GM21515 (cell line): ENCODE results near the gene UAP1L1.
A peak's percentile ranks its signal among the peaks of the same experiment; 100 is the strongest.
"Not testable (repeated sequence)": the region's sequence is repeated elsewhere in the genome, so short reads cannot be mapped to it uniquely, and the experiment has no call there.

Experiments used
- ATAC-seq: cut with Tn5 transposase; IDR thresholded peaks from one replicate; pipeline ENCODE4 v1.9.1; 2021; ENCODE audit not compliant: unreplicated experiment

Gene UAP1L1, protein sequence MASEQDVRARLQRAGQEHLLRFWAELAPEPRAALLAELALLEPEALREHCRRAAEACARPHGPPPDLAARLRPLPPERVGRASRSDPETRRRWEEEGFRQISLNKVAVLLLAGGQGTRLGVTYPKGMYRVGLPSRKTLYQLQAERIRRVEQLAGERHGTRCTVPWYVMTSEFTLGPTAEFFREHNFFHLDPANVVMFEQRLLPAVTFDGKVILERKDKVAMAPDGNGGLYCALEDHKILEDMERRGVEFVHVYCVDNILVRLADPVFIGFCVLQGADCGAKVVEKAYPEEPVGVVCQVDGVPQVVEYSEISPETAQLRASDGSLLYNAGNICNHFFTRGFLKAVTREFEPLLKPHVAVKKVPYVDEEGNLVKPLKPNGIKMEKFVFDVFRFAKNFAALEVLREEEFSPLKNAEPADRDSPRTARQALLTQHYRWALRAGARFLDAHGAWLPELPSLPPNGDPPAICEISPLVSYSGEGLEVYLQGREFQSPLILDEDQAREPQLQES

DNA sequence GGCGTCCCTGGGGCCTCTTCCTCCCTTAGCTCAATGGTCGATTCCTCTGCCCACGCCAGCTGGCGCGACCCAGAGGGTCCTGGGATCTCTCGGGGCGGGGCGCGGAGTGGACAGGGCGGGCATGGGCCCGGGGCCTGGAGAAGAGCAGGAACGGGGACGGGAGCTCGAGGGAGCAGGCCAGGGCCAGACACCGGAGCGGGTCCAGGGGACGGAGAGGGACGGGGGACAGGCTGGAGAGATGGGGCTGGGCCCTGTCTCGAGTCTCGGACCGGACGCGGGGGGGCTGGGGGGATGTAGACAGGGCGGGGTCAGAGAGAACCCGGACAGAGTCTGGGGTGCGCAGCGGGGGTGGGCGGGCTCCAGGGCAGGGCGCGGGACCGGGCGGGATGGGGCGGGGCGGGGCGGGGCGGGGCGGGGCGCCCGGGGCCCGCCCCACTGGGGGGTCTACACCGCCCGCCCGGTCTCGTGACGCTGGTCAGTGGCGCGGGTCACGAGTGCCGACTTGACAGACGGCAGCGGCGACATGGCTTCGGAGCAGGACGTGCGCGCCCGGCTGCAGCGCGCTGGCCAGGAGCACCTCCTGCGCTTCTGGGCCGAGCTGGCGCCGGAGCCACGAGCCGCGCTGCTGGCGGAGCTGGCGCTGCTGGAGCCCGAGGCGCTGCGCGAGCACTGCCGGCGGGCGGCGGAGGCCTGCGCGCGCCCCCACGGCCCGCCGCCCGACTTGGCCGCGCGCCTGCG lies at the start of gene UAP1L1:
Gene UAP1L1 (plus strand): TSS at position 508 of the 738 bp plus-strand sequence. CDS start 16 bp downstream, at position 524.
- ATAC-seq: no peak

DNA sequence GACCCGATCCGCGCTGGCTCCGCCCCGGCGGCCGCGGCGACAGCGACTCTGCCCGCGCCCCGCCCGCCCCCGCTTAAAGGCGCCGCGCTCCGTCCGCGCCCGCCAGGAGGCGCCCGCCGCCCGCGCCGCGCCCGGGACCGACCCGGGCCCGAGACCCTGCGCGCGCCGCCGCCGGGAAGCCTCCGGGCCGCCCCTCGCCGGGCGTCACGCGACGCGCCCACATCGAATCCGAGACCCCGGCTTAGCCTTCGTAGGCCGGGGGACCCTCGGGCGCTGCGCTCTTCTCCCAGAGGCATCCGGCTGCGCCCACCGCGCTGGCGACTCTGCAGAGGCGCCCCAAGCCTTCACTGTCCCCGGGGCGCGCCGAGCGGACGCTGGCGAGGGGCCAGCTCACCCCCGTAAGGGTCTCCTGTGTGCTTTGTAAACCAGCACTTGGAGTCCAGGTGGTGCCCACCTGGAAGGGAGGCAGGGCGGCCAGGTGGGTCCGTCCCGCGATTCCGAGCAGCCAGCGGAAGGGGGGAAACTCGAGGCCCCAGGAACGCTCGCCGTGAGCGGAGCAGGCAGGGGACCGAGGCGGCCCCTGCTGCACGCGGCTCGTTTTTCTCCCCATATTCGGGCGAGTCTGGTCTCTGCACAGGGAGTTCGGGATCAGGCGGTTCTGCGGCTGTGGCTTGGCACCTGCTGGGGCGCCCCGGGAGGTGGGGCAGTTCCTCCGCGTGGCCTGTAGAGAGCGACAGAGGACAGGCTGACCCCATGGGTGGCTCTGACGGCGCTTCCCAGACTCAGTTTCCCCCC lies 48.9 kb upstream of the UAP1L1 start:
- no peak for ATAC-seq

DNA sequence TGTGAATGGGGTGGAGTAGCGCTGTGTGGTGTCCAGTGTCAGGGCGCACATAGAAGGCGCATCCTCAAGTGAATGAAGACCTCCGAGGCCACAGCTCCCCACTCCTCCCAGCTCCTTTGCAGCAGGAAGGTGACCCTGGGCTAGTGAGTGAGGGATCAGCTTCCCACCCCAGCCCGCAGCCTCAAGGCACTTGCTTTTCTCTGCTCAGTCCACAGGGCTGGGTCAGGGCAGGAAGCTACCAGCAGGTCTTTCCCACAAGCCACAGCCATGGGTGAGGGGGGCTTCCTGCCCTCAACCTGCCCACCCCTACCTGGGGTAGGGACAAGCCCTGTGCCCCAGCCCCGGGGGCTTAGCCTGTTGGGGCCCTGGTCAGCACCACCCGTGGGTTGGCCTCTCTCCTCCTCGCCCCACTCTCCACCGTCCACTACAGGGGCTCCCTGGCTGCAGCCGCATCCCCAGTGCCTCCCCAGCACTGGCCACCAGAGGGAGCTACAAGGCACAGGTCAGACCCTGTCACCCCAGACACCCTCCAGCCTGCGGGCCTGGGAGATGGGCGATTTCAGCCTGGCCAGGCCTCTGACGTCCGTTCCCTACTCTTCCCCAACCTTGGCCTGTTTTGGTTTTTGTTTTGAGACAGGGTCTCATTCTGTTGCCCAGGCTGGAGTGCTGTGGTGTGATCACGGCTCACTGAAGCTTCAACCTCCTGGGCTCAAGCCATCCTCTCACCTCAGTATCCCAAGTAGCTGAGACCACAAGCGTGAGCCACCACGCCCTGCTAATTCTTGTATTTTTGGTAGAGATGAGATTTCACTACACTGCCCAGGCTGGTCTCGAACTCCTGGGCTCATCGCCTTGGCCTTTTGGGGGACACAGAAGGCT lies 48.0 kb upstream of the UAP1L1 start:
- no peak for ATAC-seq

DNA sequence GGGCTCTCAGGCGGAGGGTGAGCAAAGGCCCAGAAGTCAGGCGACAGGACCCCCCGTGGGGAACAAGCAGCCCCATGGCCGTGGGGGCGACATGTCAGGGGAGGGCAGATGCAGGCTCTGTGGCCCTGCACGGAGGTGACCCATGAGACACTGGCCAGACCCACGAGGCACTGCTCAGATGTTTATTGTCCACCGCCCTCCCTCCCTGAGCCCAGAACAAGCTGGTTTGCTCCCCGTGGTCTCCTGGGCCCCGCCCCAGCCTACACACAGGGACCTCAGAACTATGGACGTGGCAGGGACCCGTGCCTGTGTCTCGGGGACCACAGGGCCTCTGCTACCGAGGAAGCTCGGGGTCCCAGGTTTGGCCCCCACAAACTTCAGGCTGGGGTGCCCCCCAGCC lies 47.3 kb upstream of the UAP1L1 start:
- ATAC-seq: no peak

DNA sequence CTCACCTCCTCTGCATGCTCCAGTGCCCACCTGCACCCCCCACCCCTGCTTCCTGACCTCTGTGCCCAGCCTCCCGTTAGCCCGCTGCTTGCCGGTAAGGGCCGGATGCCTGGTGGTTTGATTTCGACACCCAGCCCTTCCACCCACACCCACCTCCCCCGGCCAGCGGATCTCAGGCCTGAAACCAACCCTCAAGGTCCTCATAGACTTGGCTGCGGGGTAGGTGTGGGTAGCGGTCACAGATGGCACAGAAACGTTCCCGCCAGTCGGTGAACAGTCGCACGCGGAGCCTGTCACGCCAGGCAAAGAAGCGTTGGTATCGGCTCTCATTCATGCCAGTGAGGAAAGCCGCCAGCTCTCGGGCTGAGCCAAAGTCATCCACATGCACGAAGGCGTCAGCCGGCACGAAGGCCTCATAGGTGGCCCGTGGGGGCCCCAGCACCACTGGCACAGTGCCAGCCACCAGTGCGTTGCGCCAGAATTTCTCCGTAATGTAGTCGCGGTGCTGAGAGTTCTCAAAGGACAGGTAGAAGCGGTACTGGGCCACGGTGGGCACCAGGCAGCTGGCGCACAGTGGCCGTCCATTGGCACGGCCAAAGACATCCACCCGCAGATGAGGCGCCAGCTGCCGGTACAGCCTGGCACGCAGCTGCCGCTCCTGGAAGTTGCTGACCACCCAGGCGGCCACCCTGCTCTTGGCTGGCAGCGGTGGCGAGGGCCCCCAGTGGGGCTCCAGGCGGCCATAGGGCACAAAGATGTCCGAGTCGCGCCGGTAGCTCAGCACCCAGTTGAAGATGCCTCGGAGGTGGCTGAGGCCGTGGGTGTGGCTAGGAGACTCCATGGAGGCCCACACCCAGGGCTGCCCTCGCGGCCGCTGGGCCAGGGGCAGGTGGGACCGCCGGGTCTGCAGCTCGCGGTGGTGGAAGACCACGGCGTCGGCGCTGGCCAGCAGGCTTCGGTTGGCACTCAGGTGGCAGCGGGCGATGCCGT lies 46.5 kb upstream of the UAP1L1 start:
- ATAC-seq: no peak

- no peak for ATAC-seq
Observed at GRCh38 chr9:137031904-137032640, 45.2 kb upstream of the UAP1L1 start, which contains the start of gene FUT7. TSS of gene FUT7 (minus strand) at chr9:137032088. CDS start at chr9:137031991, 97 bp downstream.

- no peak for ATAC-seq
Observed at GRCh38 chr9:137032858-137033257, 44.5 kb upstream of the UAP1L1 start.

DNA sequence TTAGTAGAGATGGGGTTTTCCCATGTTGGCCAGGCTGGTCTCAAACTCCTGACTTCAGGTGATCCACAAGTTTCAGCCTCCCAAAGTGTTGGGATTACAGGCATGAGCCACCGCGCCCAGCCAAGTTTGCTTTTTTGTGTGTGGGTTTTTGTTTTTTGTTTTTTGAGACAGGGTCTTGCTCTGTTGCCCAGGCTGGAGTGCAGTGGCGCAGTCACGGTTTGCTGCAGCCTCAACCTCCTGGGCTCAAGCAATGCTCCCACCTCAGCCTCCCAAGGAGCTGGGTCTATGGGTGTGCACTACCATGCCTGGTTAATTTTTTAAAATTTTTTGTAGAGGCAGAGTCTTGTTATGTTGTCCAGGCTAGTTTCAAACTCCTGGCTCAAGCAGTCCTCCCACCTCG lies 43.8 kb upstream of the UAP1L1 start:
- ATAC-seq: not testable (repeated sequence)

- ATAC-seq: no peak
Observed at GRCh38 chr9:137034039-137034708, 43.1 kb upstream of the UAP1L1 start.

- ATAC-seq: peak; percentile 58
Observed at GRCh38 chr9:137034709-137035506, 42.4 kb upstream of the UAP1L1 start.

DNA sequence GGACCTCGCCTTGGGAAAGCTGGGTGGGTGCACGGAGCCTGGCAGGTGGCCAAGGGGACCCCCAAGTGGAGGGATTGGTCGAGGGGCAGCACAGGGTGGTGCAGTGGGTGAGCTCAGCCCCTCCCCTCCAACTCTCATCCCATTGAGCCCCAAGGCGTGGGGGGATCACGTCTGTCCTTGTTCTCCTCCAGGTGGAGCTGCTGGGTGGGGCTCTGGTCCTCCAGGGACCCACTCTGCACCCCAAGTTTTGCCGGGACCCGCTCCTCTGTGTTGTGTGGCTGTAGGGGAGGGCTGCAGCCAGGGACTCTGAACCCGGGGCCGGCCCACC lies 41.8 kb upstream of the UAP1L1 start:
- ATAC-seq: no peak

GRCh38 chr9:137035937-137036336 lies 41.4 kb upstream of the UAP1L1 start:
- no peak for ATAC-seq

- no peak for ATAC-seq
Observed at GRCh38 chr9:137037035-137037434, 40.3 kb upstream of the UAP1L1 start.

- ATAC-seq: no peak
Observed at GRCh38 chr9:137037483-137037882, 39.8 kb upstream of the UAP1L1 start.

- no peak for ATAC-seq
Observed at GRCh38 chr9:137038916-137039315, 38.4 kb upstream of the UAP1L1 start.

DNA sequence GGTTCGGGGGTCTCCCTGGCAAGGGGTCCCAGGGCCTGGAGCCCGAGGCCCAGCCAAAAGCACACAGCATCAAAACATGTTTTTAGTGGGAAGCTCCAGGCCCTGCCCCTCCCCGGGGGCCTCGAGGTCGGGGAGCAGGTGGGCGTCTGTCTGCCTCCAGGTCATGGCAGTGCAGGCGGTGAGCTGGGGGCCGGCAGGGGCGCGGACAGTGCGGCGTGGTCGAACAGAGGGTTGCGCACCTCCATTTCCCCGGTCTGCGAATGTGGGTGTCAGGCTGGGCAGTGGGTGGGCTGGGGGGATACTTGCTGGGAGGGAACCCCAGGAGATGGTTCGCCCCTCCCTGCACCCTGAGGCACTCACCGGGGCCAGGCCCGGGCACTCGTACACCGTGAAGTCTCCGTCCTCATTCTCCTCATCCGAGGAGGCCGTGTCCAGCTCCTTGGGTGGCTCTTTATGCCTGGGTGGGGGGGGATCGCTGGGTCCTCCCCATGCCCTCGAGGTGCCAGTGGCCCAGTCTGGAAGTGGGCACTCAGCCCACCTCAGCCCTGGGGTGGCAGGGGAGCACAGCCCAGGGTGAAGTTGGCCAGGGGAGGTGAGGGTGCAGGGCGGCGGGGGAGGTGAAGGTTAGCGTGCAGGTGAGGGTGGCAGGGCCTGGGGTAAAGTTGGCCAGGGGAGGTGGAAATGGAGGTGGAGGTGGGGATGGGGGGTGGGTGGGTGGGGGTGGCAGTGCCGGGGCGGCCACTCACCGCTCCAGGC lies 37.5 kb upstream of the UAP1L1 start:
- ATAC-seq: no peak
